ENCODE results near the gene FAIM2.
A peak's percentile ranks its signal among the peaks of the same experiment; 100 is the strongest.
"Not testable (repeated sequence)": the region's sequence is repeated elsewhere in the genome, so short reads cannot be mapped to it uniquely, and the experiment has no call there.

The FAIM2 gene

DNA sequence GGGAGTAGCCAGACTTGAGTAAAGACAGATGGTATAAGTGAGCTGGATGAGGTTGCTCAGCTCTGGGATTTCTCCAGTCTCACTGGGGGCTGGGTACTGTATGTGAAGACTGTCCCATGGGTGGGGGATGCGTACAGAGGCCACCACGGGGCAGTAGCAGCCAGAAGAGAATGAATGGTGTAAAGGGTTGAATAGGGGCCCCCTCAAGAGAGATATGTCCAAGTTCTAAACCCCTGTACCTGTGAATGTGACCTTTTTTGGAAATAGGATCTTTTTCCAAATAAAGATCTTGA, 39.0 kb downstream of the FAIM2 start:
- WGBS, 2 experiments = 82 to 85% methylated on average over 2 of the region's 2 CpGs
- no peaks in the 10 kb centered on the region for H3K4me1 ChIP-seq (ENCODE audit: control insufficient read depth, insufficient read depth, low read length)
- no peaks in the 10 kb centered on the region for H3K9me3 ChIP-seq (ENCODE audit: control insufficient read depth, low read length)
- peaks cover 5% of the 10 kb centered on the region for H3K27me3 ChIP-seq (ENCODE audit: control insufficient read depth, insufficient read depth, low read length, poor library complexity, severe bottlenecking)
- no peak overlapping the region for H3K27ac ChIP-seq (ENCODE audit: insufficient read depth, low read depth, low read length, poor library complexity, severe bottlenecking)
- H3K4me3 ChIP-seq (ENCODE audit: insufficient read depth, low read depth, low read length) = no peak overlapping the region
- H3K36me3 ChIP-seq (ENCODE audit: control insufficient read depth, insufficient read depth, low read length) = no peaks in the 10 kb centered on the region

DNA sequence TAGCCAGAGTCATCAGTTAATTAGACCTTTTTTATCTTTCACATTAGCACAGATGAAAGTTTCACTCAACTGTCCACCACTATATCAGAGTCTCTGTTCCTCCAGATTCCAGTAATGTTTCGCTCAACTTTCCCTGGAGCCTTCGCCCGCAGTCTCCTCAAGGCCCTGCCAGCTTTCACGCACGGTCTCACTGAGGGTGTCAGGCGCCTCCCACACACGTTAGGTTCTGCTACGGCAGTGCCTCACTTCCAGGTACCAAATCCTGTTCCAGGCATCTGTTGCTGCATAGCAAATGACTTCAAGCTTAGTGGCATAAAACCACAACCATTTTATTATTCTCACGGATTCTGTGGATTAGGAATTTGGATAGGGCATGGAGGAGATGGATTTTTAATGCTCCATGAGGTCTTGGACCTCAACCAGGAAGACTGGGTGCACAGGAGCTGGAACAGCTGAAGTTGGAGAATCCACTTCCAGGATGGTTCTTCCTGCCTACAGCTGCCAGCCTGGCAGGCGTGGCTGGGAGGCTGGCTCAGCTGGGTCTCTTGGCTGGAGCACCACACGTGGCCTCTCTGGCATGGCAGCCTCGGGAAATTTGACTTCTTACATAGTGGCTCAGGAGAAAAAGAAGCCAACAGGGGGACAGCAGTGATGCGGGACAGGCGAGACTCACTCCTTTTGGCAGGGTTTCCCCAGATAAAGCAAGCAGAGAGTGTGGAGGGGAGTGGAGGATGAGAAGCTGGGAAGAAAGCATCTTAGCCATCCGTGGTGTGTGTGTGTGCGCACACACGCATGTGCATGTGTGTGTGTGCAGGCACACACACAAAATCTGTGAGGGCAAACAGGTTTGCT, 39.5 kb downstream of the FAIM2 start:
- H3K36me3 ChIP-seq (ENCODE audit: control insufficient read depth, insufficient read depth, low read length) = no peaks in the 10 kb centered on the region
- H3K4me1 ChIP-seq (ENCODE audit: control insufficient read depth, insufficient read depth, low read length) = no peaks in the 10 kb centered on the region
- H3K27ac ChIP-seq (ENCODE audit: insufficient read depth, low read depth, low read length, poor library complexity, severe bottlenecking) = no peak overlapping the region
- 87 to 88% methylated on average over 17 of the region's 17 CpGs for WGBS, 2 experiments
- H3K27me3 ChIP-seq (ENCODE audit: control insufficient read depth, insufficient read depth, low read length, poor library complexity, severe bottlenecking) = peaks cover 5% of the 10 kb centered on the region
- no peak overlapping the region for H3K4me3 ChIP-seq (ENCODE audit: insufficient read depth, low read depth, low read length)
- H3K9me3 ChIP-seq (ENCODE audit: control insufficient read depth, low read length) = no peaks in the 10 kb centered on the region

DNA sequence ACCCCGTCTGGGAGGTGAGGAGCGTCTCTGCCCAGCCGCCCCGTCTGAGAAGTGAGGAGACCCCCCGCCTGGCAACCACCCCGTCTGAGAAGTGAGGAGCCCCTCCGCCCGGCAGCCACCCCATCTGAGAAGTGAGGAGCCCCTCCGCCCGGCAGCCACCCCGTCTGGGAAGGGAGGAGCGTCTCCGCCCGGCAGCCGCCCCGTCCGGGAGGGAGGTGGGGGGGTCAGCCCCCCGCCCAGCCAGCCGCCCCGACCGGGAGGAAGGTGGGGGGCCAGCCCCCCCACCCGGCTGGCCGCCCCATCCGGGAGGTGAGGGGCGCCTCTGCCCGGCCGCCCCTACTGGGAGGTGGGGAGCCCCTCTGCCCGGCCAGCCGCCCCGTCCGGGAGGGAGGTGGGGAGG, 42.8 kb downstream of the FAIM2 start:
- not testable (repeated sequence) for H3K4me3 ChIP-seq (ENCODE audit: insufficient read depth, low read depth, low read length); H3K9me3 ChIP-seq (ENCODE audit: control insufficient read depth, low read length); H3K4me1 ChIP-seq (ENCODE audit: control insufficient read depth, insufficient read depth, low read length); H3K27me3 ChIP-seq (ENCODE audit: control insufficient read depth, insufficient read depth, low read length, poor library complexity, severe bottlenecking); H3K36me3 ChIP-seq (ENCODE audit: control insufficient read depth, insufficient read depth, low read length); H3K27ac ChIP-seq (ENCODE audit: insufficient read depth, low read depth, low read length, poor library complexity, severe bottlenecking)
- 96 to 98% methylated on average over 27 to 31 of the region's 31 CpGs for WGBS, 2 experiments

DNA sequence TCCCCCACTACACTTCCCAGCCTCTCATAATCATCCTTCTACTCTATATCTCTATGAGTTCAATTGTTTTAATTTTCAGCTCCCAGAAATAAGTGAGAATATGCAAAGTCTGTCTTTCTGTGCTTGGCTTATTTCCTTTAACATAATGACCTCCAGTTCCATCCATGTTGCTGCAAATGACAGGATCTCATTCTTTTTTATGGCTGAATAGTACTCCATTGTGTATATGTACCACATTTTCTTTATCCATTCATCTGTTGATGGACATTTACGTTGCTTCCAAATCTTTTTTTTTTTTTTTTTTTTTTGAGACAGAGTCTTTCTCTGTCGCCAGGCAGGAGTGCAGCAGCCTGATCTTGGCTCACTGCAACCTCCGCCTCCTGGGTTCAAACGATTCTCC, 47.8 kb downstream of the FAIM2 start:
- H3K4me3 ChIP-seq (ENCODE audit: insufficient read depth, low read depth, low read length); H3K4me1 ChIP-seq (ENCODE audit: control insufficient read depth, insufficient read depth, low read length); H3K9me3 ChIP-seq (ENCODE audit: control insufficient read depth, low read length); H3K27ac ChIP-seq (ENCODE audit: insufficient read depth, low read depth, low read length, poor library complexity, severe bottlenecking); H3K27me3 ChIP-seq (ENCODE audit: control insufficient read depth, insufficient read depth, low read length, poor library complexity, severe bottlenecking); H3K36me3 ChIP-seq (ENCODE audit: control insufficient read depth, insufficient read depth, low read length): not testable (repeated sequence)
- 94 to 95% methylated on average over 4 of the region's 4 CpGs for WGBS, 2 experiments

DNA sequence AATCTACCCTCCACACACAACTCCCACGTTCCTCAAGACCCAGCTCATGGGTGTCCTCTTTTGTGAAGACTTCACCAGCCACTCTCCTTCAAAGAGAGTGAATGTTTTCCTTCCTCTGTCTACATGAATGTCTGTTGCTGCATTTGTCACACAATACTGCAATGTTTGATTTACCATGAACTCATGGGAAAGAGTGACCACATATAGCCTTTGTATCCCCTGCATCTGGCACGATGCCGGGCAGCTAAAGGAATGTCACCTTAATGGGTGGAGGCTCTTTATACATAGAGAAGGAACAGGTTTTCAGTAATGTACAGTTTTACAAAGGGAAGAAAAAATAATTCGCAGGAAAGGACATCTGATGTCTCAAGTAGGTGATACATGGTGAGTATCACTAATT, 48.7 kb downstream of the FAIM2 start:
- H3K27me3 ChIP-seq (ENCODE audit: control insufficient read depth, insufficient read depth, low read length, poor library complexity, severe bottlenecking) = no peaks in the 10 kb centered on the region
- H3K9me3 ChIP-seq (ENCODE audit: control insufficient read depth, low read length) = no peaks in the 10 kb centered on the region
- WGBS, 2 experiments = 92 to 93% methylated on average over 3 to 4 of the region's 4 CpGs
- H3K36me3 ChIP-seq (ENCODE audit: control insufficient read depth, insufficient read depth, low read length) = no peaks in the 10 kb centered on the region
- no peaks in the 10 kb centered on the region for H3K4me1 ChIP-seq (ENCODE audit: control insufficient read depth, insufficient read depth, low read length)
- no peak overlapping the region for H3K27ac ChIP-seq (ENCODE audit: insufficient read depth, low read depth, low read length, poor library complexity, severe bottlenecking)
- H3K4me3 ChIP-seq (ENCODE audit: insufficient read depth, low read depth, low read length) = no peak overlapping the region

DNA sequence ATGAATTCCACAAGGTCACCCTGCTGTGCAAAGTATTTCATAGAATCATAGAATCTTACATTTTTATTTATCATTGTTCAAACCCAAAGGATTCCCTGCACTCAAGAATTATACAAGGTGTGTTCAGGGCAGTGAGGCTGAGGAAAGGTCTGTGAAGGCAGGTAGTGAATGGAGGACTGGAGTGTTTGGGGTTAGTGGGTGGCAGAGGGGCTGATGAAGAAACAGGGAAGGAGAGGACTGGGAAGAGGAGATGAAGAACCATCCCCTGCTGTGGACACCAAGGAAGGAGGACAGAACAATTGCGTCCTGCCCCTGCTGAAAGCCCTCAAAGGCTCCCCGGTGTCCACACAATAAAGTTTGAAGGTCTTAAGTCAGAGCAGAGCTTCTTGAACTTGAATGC, 50.0 kb downstream of the FAIM2 start:
- peaks cover 4% of the 10 kb centered on the region for H3K27me3 ChIP-seq (ENCODE audit: control insufficient read depth, insufficient read depth, low read length, poor library complexity, severe bottlenecking)
- H3K27ac ChIP-seq (ENCODE audit: insufficient read depth, low read depth, low read length, poor library complexity, severe bottlenecking) = no peak overlapping the region
- no peak overlapping the region for H3K4me3 ChIP-seq (ENCODE audit: insufficient read depth, low read depth, low read length)
- H3K4me1 ChIP-seq (ENCODE audit: control insufficient read depth, insufficient read depth, low read length) = no peaks in the 10 kb centered on the region
- 56 to 62% methylated on average over 2 of the region's 2 CpGs for WGBS, 2 experiments
- H3K36me3 ChIP-seq (ENCODE audit: control insufficient read depth, insufficient read depth, low read length) = no peaks in the 10 kb centered on the region
- H3K9me3 ChIP-seq (ENCODE audit: control insufficient read depth, low read length) = no peaks in the 10 kb centered on the region

DNA sequence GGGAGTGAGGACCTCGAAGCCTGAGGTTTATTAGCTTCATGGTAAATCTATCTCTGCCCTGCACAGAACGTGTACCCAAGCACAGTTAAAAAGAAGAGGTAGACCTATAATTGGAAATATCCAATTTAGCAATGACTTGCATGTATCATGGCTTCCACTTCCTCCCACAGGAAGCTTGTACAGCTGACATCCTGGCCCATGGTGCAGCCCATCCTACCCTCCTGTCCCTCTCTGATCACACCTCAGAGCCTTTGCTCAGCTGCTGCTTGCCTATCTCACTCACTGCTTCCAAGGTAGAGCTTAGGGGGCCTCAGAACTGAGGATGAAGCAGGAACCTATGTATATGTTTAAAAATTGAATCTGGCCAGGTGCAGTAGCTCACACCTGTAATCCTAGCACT, 56.5 kb downstream of the FAIM2 start:
- Histone ChIP-seq H3K27ac (ENCODE audit: insufficient read depth, low read depth, low read length, poor library complexity, severe bottlenecking) (no peak overlapping the region), H3K4me3 (ENCODE audit: insufficient read depth, low read depth, low read length) (no peak overlapping the region), H3K9me3 (ENCODE audit: control insufficient read depth, low read length) (no peaks in the 10 kb centered on the region), H3K27me3 (ENCODE audit: control insufficient read depth, insufficient read depth, low read length, poor library complexity, severe bottlenecking) (peaks cover 12% of the 10 kb centered on the region), H3K4me1 (ENCODE audit: control insufficient read depth, insufficient read depth, low read length) (no peaks in the 10 kb centered on the region), H3K36me3 (ENCODE audit: control insufficient read depth, insufficient read depth, low read length) (no peaks in the 10 kb centered on the region)
- 69 to 72% methylated on average over 2 of the region's 2 CpGs for WGBS, 2 experiments

DNA sequence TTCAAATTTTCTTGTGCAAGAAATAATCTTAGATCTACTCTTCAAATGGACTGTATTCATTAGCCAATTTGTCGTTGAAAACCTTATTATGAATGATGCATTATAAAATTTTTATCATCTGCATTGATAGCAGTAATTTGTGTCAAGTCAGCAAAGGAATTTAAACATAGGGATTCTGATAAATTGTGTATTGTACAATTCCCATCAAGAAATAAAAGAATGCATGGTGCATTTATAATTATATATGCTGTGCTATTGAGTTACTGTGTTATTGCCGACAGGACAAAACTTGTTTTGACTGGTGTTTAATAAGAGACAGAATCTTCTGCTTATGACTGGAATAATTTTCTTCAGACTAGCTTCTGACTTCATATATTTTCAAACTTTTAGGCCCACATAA, 57.7 kb downstream of the FAIM2 start:
- Histone ChIP-seq H3K9me3 (ENCODE audit: control insufficient read depth, low read length) (no peaks in the 10 kb centered on the region), H3K27ac (ENCODE audit: insufficient read depth, low read depth, low read length, poor library complexity, severe bottlenecking) (no peak overlapping the region), H3K4me3 (ENCODE audit: insufficient read depth, low read depth, low read length) (no peak overlapping the region), H3K36me3 (ENCODE audit: control insufficient read depth, insufficient read depth, low read length) (no peaks in the 10 kb centered on the region), H3K27me3 (ENCODE audit: control insufficient read depth, insufficient read depth, low read length, poor library complexity, severe bottlenecking) (peaks cover 12% of the 10 kb centered on the region), H3K4me1 (ENCODE audit: control insufficient read depth, insufficient read depth, low read length) (no peaks in the 10 kb centered on the region)
- 100% methylated on average over 1 to 2 of the region's 2 CpGs for WGBS, 2 experiments

DNA sequence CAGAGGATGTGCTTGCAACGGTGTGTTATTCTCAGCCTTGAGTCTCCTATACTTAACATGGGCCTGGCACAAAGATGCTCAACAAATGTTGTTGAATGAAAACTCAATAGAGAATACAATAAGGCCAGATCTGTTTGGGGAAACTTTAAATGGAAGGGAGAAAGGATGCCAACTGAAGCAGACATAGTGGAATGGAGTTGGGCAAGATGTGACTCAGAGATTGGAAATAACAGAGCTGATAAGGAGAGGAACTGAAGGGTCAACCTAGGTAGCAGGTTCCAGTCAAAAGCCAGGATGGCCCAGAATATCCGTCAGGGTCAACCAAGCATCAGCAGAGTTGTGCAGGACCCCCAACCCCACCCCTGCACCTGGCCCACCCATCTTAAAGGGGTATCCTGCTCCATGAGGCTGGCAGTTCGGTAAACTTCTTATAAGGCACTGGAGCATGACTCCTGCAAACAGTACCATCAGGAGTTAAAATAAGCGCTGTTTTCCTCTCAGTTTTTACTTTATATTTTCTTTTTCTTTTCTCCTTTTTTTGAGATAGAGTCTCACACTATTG, 59.7 kb downstream of the FAIM2 start:
- no peak overlapping the region for H3K4me3 ChIP-seq (ENCODE audit: insufficient read depth, low read depth, low read length)

DNA sequence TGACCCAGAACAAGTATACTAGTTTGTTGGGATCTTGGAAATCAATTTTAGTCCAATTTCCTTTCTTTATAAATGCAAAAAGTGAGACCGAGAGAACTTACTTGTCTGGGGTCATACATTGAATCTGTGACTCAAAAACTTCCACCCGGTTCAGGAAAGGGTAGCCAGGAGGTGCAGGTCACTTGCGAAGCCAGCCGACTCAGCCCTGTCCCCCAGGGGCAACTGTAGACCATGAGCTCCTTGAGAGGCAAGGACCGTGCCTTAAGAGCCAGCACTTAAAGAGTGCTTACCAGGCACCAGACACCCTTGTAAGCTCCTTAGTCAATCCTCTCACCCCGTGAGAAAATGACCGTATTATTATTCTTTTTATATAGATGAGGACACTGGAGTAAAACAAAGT, 60.3 kb downstream of the FAIM2 start:
- H3K9me3 ChIP-seq (ENCODE audit: control insufficient read depth, low read length) = no peaks in the 10 kb centered on the region
- H3K4me1 ChIP-seq (ENCODE audit: control insufficient read depth, insufficient read depth, low read length) = no peaks in the 10 kb centered on the region
- peak overlapping the region; percentile 54 for H3K4me3 ChIP-seq (ENCODE audit: insufficient read depth, low read depth, low read length)
- H3K36me3 ChIP-seq (ENCODE audit: control insufficient read depth, insufficient read depth, low read length) = no peaks in the 10 kb centered on the region
- peaks cover 6% of the 10 kb centered on the region for H3K27me3 ChIP-seq (ENCODE audit: control insufficient read depth, insufficient read depth, low read length, poor library complexity, severe bottlenecking)
- H3K27ac ChIP-seq (ENCODE audit: insufficient read depth, low read depth, low read length, poor library complexity, severe bottlenecking) = peak overlapping the region; percentile 69
- WGBS, 2 experiments = 89 to 90% methylated on average over 5 to 7 of the region's 7 CpGs

More for the DNA sequence above, 59.7 kb downstream of the FAIM2 start:
- WGBS, 2 experiments = 95 to 97% methylated on average over 4 of the region's 4 CpGs
- no peak overlapping the region for H3K27ac ChIP-seq (ENCODE audit: insufficient read depth, low read depth, low read length, poor library complexity, severe bottlenecking)
- no peaks in the 10 kb centered on the region for H3K4me1 ChIP-seq (ENCODE audit: control insufficient read depth, insufficient read depth, low read length)
- H3K27me3 ChIP-seq (ENCODE audit: control insufficient read depth, insufficient read depth, low read length, poor library complexity, severe bottlenecking) = peaks cover 11% of the 10 kb centered on the region
- H3K36me3 ChIP-seq (ENCODE audit: control insufficient read depth, insufficient read depth, low read length) = no peaks in the 10 kb centered on the region
- no peaks in the 10 kb centered on the region for H3K9me3 ChIP-seq (ENCODE audit: control insufficient read depth, low read length)

All from ectodermal cell (in vitro differentiated cells).